Thyroid gland (tissue), 4 donors: ENCODE results near the gene ABCC4. TPM values are rescaled to one million over a fixed set of nuclear protein-coding genes. Genes with fewer than 3 reads are reported as not detected.

Experiments used
- DNase-seq, 2 donors: peaks; one replicate each; pipeline ENCODE4 v3.0.0-alpha.2; 2019
- H3K27ac ChIP-seq, 3 donors: fragments of 200-600 bp; sonication (generic); 1 replicate in 2 of 3; 2 replicates in 1 of 3; pipeline ENCODE4 v1.5.1; 2016 to 2019; ENCODE audit warnings: mild to moderate bottlenecking in 1 of 3, moderate library complexity in 1 of 3
- H3K27me3 ChIP-seq: fragments of 200-600 bp; sonication (generic); one replicate; pipeline ENCODE4 v1.5.1; 2019
- H3K36me3 ChIP-seq, 2 donors: fragments of 200-600 bp; sonication (generic); one replicate each; pipeline ENCODE4 v1.5.1; 2016 to 2019
- H3K4me1 ChIP-seq, 2 donors: fragments of 200-600 bp; sonication (generic); one replicate each; pipeline ENCODE4 v1.5.1; 2017 to 2019
- H3K4me3 ChIP-seq, 3 donors: fragments of 200-600 bp; sonication (generic); replicated peaks in 1 of 3; 1 replicate in 2 of 3; 2 replicates in 1 of 3; pipeline ENCODE4 v1.5.1; 2016; ENCODE audit warnings: mild to moderate bottlenecking in 1 of 3
- H3K9me3 ChIP-seq: fragments of 200-600 bp; sonication (generic); one replicate; pipeline ENCODE4 v1.5.1; 2017
- POLR2A ChIP-seq, 2 donors: fragments of 450-650 bp; IDR thresholded peaks; one replicate each; pipeline ENCODE4 v1.6.1; 2017; ENCODE audit warnings: antibody characterized with exemption in 2 of 2, mild to moderate bottlenecking in 2 of 2, moderate library complexity in 1 of 2
- WGBS, 2 donors: methylation state at CpG; one replicate each; pipeline ENCODE4 v1.1.5; 2017; 5-methylcytosine and 5-hydroxymethylcytosine counted together
- intact Hi-C: fragments of 100-400 bp; cut with DNase I; formaldehyde crosslinking; loops from one replicate; pipeline ENCODE4 v1.15.1; 2023
- total RNA-seq, 4 donors: library from RNA; depleted of rRNA; stranded (reverse); fragments of >200 nt; gene quantifications; one replicate each; pipeline ENCODE4 v1.2.3, GENCODE V29; 2016
- TF ChIP-seq, protein P1 (sequence below), 6 experiments: fragments of 200-600 bp in 3 of 6; fragments of 450-650 bp in 3 of 6; sonication (generic) in 3 of 6; IDR thresholded peaks; one replicate each; pipeline ENCODE4 v1.5.1; 2016 to 2019; ENCODE audit warnings: antibody characterized with exemption in 6 of 6, mild to moderate bottlenecking in 2 of 6, inconsistent platforms in 1 of 6, moderate library complexity in 1 of 6

ABCC4 gene
- total RNA-seq, 4 donors from 2014 or later, result 9.1 to 29.6 (median 19.7) TPM

DNA sequence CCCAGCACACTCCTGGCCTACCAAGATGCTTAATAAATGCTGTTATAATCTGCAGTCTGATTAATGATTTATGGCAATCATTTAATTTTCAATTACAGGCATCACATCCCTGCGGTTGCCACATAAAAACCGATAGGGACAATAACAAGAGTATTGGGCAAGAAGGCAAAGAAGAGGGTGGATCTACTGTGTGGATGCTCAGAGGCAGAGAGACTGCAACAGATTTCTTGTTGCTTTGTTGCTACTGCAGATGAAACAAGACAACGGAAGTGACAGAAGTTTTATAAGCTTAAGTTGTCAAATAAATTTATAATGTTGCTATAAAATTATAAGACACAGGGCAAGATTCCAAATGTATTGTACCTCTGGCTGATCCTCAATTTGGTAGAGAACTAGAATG is 154.8 kb downstream of the ABCC4 start:
- intact Hi-C loops, result no loop called here
- Histone ChIP-seq H3K36me3 (no peaks in the 10 kb centered on the region), H3K27ac (no peak overlapping the region), H3K27me3 (no peaks in the 10 kb centered on the region), H3K4me3 (no peak overlapping the region), H3K4me1 (no peaks in the 10 kb centered on the region), H3K9me3 (no peaks in the 10 kb centered on the region)
- no peak for DNase-seq
- TF ChIP-seq, protein P1, sequence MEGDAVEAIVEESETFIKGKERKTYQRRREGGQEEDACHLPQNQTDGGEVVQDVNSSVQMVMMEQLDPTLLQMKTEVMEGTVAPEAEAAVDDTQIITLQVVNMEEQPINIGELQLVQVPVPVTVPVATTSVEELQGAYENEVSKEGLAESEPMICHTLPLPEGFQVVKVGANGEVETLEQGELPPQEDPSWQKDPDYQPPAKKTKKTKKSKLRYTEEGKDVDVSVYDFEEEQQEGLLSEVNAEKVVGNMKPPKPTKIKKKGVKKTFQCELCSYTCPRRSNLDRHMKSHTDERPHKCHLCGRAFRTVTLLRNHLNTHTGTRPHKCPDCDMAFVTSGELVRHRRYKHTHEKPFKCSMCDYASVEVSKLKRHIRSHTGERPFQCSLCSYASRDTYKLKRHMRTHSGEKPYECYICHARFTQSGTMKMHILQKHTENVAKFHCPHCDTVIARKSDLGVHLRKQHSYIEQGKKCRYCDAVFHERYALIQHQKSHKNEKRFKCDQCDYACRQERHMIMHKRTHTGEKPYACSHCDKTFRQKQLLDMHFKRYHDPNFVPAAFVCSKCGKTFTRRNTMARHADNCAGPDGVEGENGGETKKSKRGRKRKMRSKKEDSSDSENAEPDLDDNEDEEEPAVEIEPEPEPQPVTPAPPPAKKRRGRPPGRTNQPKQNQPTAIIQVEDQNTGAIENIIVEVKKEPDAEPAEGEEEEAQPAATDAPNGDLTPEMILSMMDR (IDR thresholded peaks at IDR 0.05), result no peak
- TF ChIP-seq POLR2A (IDR thresholded peaks at IDR 0.05), result no peak
- WGBS, 2 donors, result 92 to 93% methylated on average over 3 of the region's 3 CpGs

DNA sequence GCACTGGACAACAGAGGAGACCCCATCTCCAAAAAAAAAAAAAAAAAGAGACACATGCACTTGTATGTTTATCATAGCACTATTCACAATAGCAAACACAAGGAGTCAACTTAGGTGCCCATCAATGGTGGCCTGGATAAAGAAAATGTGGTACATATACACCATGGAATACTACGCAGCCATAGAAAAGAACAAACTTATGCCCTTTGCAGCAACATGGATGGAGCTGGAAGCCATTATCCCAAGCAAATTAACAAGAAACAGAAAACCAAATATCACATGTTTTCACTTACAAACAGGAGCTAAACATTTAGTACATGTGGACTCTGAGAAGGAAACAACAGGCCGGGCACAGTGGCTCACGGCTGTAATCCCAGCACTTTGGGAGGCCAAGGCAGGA is 155.7 kb downstream of the ABCC4 start:
- no peak for DNase-seq
- Histone ChIP-seq H3K27ac (no peak overlapping the region), H3K36me3 (no peaks in the 10 kb centered on the region), H3K4me1 (no peaks in the 10 kb centered on the region), H3K4me3 (no peak overlapping the region), H3K27me3 (no peaks in the 10 kb centered on the region), H3K9me3 (no peaks in the 10 kb centered on the region)
- intact Hi-C loops, result no loop called here
- 94 to 96% methylated on average over 3 of the region's 3 CpGs for WGBS, 2 donors
- TF ChIP-seq, protein P1 (IDR thresholded peaks at IDR 0.05), result no peak
- no peak for TF ChIP-seq POLR2A (IDR thresholded peaks at IDR 0.05)

DNA sequence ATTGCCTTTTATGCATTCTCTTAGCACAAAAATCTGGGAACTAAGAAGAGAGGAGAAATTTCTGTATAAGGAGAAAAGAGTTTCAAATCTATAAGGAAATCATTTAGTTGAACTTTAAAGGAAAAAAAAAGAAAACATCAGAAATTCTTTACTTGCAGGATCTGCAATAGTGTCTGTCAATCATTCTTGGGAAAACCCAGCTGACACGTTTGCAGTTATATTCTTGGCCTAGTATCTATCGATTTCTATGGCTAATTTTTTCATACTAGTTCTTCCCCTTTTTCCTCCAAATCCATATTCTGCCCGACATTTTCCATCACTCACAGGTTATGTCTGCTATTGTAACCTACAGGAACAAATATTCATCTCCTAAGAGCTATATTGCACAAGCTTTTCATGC is 160.7 kb downstream of the ABCC4 start:
- no peak overlapping the region for H3K4me3 ChIP-seq
- no peaks in the 10 kb centered on the region for H3K27me3 ChIP-seq
- TF ChIP-seq, protein P1 (IDR thresholded peaks at IDR 0.05), result no peak
- TF ChIP-seq POLR2A (IDR thresholded peaks at IDR 0.05), result no peak
- no peaks in the 10 kb centered on the region for H3K9me3 ChIP-seq
- H3K36me3 ChIP-seq, result no peaks in the 10 kb centered on the region
- 95 to 98% methylated on average over 3 of the region's 3 CpGs for WGBS, 2 donors
- H3K4me1 ChIP-seq, result no peaks in the 10 kb centered on the region
- no peak for DNase-seq
- intact Hi-C loops, result no loop called here
- H3K27ac ChIP-seq, result no peak overlapping the region

DNA sequence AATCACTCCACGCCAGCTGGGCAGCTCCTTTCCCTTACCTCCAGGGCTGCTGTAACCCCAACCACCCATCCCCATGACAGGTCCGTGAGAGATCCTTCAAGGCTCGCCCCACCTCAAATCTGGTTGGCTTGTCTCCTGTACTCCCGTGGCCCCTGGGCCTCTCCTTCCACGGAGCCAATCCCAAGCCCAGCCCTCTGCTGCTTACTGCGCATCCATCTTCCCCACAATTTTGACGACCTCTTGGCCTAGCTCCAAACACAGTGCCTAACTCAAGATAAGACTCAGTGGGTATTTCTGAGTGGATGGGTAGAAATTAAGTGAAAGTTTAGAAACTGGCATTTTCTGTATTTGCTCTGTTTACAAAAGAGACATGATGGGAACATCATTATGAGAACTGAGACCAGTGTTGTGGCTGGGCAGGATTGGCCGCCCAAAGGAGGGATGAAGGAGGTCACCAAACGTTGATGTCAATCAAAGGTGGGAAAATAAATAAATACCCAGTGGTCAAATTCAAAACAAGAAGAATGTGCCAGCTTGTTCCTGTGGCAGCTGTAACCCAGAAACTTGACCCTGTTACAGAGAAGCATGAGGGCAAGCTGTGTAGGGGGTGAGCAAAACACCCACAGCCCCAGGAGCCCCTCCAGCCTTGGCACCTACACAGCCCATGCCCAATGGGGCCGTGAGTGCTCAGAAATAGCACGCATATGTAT is 162.2 kb downstream of the ABCC4 start:
- H3K9me3 ChIP-seq, result no peaks in the 10 kb centered on the region
- H3K4me1 ChIP-seq, result no peaks in the 10 kb centered on the region
- no peak for TF ChIP-seq POLR2A (IDR thresholded peaks at IDR 0.05)
- TF ChIP-seq, protein P1 (IDR thresholded peaks at IDR 0.05), result no peak
- no peaks in the 10 kb centered on the region for H3K27me3 ChIP-seq
- H3K27ac ChIP-seq, result no peak overlapping the region
- no peaks in the 10 kb centered on the region for H3K36me3 ChIP-seq
- no peak for DNase-seq
- no peak overlapping the region for H3K4me3 ChIP-seq
- 93 to 95% methylated on average over 11 of the region's 11 CpGs for WGBS, 2 donors
- intact Hi-C loops, result no loop called here

DNA sequence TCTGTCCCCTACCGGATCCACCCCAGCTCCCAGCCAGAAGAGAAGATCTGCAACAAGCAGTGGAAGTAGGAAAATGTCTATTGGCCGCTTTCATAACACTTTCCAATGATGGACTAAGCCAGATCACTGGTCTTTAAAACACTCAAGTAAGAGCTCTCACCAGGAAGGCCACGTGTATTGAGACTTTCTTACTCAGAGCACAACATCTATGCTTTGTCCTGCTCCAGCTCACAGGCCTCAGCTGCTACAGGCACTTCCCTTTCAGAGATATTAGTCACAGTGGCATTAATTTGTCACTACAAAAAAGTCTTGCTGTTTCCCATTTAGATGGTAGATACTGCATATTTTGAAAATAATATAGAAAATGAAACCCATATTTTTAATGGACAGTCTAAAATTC is 164.2 kb downstream of the ABCC4 start:
- Histone ChIP-seq H3K4me3 (no peak overlapping the region), H3K27ac (no peak overlapping the region), H3K27me3 (no peaks in the 10 kb centered on the region), H3K9me3 (no peaks in the 10 kb centered on the region), H3K36me3 (no peaks in the 10 kb centered on the region), H3K4me1 (no peaks in the 10 kb centered on the region)
- 70 to 86% methylated on average over 3 of the region's 3 CpGs for WGBS, 2 donors
- TF ChIP-seq, protein P1 (IDR thresholded peaks at IDR 0.05), result no peak
- TF ChIP-seq POLR2A (IDR thresholded peaks at IDR 0.05), result no peak
- intact Hi-C loops, result no loop called here
- DNase-seq, result no peak
